Measurements from ENCODE around the gene HOXA11.

HOXA11 gene

DNA sequence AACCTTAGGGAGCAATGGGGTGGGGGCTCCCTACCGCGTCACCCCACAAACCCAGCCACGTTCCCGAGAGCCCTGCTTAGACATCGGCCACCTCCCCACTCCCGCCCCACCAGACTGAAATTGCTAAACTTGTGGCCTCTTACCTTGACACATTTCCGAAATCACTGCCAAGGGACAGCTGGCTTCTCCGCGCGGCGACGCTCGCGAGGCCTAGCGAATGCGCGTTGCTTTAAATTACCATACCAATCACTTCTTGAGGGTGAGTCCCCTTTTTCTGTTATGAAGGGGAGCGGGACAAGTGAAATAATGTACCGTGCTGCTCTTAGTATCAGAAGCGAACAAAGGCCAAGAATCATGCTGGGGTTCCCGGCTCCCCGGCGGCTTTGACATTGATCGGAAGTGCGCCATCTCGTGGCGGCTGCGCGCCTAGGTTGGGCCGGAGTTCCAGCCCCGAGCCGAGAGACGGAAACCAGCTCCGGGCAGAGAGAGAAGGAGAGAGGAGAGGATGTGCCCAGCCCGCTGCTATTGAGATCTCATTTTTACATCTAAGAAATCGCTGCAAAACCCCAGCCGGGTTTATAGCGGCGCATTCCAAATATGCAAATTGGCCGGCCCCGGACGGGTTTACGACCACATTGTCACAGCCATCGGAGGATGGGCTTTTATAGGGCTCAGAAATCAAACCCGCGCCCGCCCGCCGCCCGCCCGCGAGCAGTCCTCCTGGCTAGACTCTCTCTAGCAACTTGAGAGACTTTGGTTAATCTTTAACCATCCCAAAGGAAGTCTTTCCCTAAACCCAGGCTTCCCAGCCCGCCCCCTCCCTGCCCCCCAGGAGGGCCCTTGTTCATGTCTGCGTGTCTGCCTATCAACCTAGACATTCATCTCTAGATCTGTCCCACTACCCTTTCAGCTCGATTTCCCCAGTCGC is 5.3 kb downstream of the HOXA11 start:
- TF ChIP-seq, protein P1, sequence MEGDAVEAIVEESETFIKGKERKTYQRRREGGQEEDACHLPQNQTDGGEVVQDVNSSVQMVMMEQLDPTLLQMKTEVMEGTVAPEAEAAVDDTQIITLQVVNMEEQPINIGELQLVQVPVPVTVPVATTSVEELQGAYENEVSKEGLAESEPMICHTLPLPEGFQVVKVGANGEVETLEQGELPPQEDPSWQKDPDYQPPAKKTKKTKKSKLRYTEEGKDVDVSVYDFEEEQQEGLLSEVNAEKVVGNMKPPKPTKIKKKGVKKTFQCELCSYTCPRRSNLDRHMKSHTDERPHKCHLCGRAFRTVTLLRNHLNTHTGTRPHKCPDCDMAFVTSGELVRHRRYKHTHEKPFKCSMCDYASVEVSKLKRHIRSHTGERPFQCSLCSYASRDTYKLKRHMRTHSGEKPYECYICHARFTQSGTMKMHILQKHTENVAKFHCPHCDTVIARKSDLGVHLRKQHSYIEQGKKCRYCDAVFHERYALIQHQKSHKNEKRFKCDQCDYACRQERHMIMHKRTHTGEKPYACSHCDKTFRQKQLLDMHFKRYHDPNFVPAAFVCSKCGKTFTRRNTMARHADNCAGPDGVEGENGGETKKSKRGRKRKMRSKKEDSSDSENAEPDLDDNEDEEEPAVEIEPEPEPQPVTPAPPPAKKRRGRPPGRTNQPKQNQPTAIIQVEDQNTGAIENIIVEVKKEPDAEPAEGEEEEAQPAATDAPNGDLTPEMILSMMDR (IDR thresholded peaks at IDR 0.05), result peak; percentile 29
- Histone ChIP-seq H3K36me3 (ENCODE audit: control insufficient read depth, insufficient read depth, low read length) (no peaks in the 10 kb centered on the region), H3K4me2 (ENCODE audit: low read length) (peak overlapping the region; percentile 26), H3K9ac (no peak overlapping the region), H3K9me3 (ENCODE audit: control insufficient read depth, low read length) (no peaks in the 10 kb centered on the region), H3K27me3 (ENCODE audit: control insufficient read depth, insufficient read depth, low read length) (peaks cover 38% of the 10 kb centered on the region), H3K4me3 (ENCODE audit: low read depth, low read length) (no peak overlapping the region), H3K79me2 (no peaks in the 10 kb centered on the region), H3K4me1 (no peaks in the 10 kb centered on the region), H3K27ac (no peak overlapping the region), H2AFZ (no peak overlapping the region)

DNA sequence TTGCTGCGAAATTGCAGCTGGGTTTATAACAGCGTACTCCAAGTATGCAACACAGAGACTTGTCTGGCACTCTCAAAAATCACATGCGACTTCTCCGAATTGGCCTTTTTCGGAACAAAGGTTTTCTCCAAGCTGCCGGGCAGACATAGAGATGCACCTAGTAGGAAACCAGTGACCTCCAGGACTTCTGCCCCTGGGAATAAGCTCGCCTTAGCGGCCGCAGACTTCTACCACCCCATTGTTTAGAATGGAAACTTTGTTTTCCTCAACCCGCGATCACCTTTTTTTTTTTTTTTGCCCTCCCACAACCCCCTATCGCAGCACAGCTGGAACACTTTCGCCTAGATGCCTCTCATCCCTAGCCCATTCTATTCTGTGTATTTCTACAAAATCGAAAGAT is 6.0 kb downstream of the HOXA11 start:
- Histone ChIP-seq H3K4me2 (ENCODE audit: low read length) (no peak overlapping the region), H2AFZ (no peak overlapping the region), H3K36me3 (ENCODE audit: control insufficient read depth, insufficient read depth, low read length) (no peaks in the 10 kb centered on the region), H3K4me1 (no peaks in the 10 kb centered on the region), H3K79me2 (no peaks in the 10 kb centered on the region), H3K9me3 (ENCODE audit: control insufficient read depth, low read length) (no peaks in the 10 kb centered on the region), H3K27me3 (ENCODE audit: control insufficient read depth, insufficient read depth, low read length) (peaks cover 38% of the 10 kb centered on the region), H3K27ac (no peak overlapping the region), H3K9ac (no peak overlapping the region), H3K4me3 (ENCODE audit: low read depth, low read length) (no peak overlapping the region)
- TF ChIP-seq, protein P1 (IDR thresholded peaks at IDR 0.05), result no peak

DNA sequence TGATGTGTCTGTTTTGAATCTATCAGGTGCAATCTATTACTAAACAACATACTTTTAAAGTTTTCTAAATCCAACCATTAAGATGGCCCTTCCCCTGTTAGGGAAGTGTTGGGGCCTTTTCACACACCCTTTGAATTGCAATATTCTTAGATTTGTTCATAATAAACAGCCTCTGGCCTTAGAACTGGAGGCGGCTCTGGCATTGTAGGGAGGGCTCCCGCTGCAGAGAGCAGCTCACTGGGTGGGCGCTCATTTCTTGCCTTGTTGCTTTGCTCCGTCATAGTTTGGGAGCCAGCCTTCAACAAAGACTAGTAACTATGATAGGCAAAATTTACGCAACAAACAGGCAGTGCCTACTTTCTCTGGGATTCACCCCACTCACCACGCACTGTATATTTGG is 6.7 kb downstream of the HOXA11 start:
- H3K36me3 ChIP-seq (ENCODE audit: control insufficient read depth, insufficient read depth, low read length), result no peaks in the 10 kb centered on the region
- H3K4me1 ChIP-seq, result no peaks in the 10 kb centered on the region
- TF ChIP-seq, protein P1 (IDR thresholded peaks at IDR 0.05), result no peak
- no peak overlapping the region for H3K9ac ChIP-seq
- H3K79me2 ChIP-seq, result no peaks in the 10 kb centered on the region
- H3K9me3 ChIP-seq (ENCODE audit: control insufficient read depth, low read length), result no peaks in the 10 kb centered on the region
- peaks cover 39% of the 10 kb centered on the region for H3K27me3 ChIP-seq (ENCODE audit: control insufficient read depth, insufficient read depth, low read length)
- H3K4me2 ChIP-seq (ENCODE audit: low read length), result no peak overlapping the region
- H3K4me3 ChIP-seq (ENCODE audit: low read depth, low read length), result no peak overlapping the region
- H2AFZ ChIP-seq, result no peak overlapping the region
- H3K27ac ChIP-seq, result no peak overlapping the region

DNA sequence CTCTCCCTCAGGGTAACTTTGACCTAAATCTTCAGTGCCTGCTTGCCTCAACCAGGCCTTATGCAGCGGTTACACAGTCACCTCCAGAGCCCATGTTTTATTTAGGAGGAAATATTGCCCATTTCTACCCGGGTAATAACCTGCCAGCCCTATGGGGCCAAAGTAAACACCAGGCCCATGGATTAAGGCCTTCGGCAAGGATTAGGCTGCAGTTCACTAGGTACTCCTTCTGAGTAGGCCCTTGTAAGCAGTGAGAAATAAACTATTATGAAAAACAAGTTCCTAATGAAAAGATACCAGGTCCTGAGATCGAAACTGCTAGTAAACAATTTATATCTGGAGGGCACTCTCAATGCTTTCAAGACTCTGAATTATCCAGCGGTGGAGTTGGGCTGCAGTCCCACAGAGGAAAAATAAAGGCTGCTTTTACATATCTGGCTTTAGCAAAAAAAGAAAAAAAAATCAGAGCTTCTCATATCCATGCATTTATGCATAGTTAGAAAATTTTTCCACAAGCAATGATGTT is 7.2 kb downstream of the HOXA11 start:
- no peaks in the 10 kb centered on the region for H3K4me1 ChIP-seq
- no peak overlapping the region for H2AFZ ChIP-seq
- no peak overlapping the region for H3K4me2 ChIP-seq (ENCODE audit: low read length)
- H3K36me3 ChIP-seq (ENCODE audit: control insufficient read depth, insufficient read depth, low read length), result no peaks in the 10 kb centered on the region
- no peaks in the 10 kb centered on the region for H3K9me3 ChIP-seq (ENCODE audit: control insufficient read depth, low read length)
- H3K9ac ChIP-seq, result no peak overlapping the region
- TF ChIP-seq, protein P1 (IDR thresholded peaks at IDR 0.05), result no peak
- peaks cover 39% of the 10 kb centered on the region for H3K27me3 ChIP-seq (ENCODE audit: control insufficient read depth, insufficient read depth, low read length)
- H3K4me3 ChIP-seq (ENCODE audit: low read depth, low read length), result no peak overlapping the region
- H3K27ac ChIP-seq, result no peak overlapping the region
- H3K79me2 ChIP-seq, result no peaks in the 10 kb centered on the region

All from parathyroid adenoma (tissue), 2 donors.